Skeletal muscle tissue (tissue), 4 donors: ENCODE measurements around the gene EFNB3. TPM values are rescaled to one million over a fixed set of nuclear protein-coding genes. Genes with fewer than 3 reads are reported as not detected.

ENCODE experiments used
- H3K27ac ChIP-seq: one replicate; pipeline ENCODE4 v1.7.0; 2013; ENCODE audit warnings: mild to moderate bottlenecking, low read depth, low read length, inconsistent platforms
- H3K27me3 ChIP-seq, 3 donors: one replicate each; pipeline ENCODE4 v1.7.0; 2013; ENCODE audit warnings: low read length in 3 of 3; ENCODE audit not compliant: control insufficient read depth in 3 of 3, insufficient read depth in 3 of 3
- H3K36me3 ChIP-seq, 3 donors: one replicate each; pipeline ENCODE4 v1.7.0; 2013; ENCODE audit warnings: low read length in 3 of 3; ENCODE audit not compliant: control insufficient read depth in 3 of 3, insufficient read depth in 3 of 3
- H3K4me1 ChIP-seq, 3 donors: one replicate each; pipeline ENCODE4 v1.7.0; 2013; ENCODE audit warnings: low read length in 3 of 3, mild to moderate bottlenecking in 3 of 3; ENCODE audit not compliant: control insufficient read depth in 3 of 3, insufficient read depth in 3 of 3
- H3K4me3 ChIP-seq, 3 donors: one replicate each; pipeline ENCODE4 v1.7.0; 2013; ENCODE audit warnings: low read length in 3 of 3
- H3K9ac ChIP-seq, 3 donors: one replicate each; pipeline ENCODE4 v1.7.0; 2013; ENCODE audit warnings: low read length in 3 of 3, mild to moderate bottlenecking in 3 of 3, moderate library complexity in 2 of 3, low read depth in 1 of 3
- H3K9me3 ChIP-seq, 3 donors: one replicate each; pipeline ENCODE4 v1.7.0; 2013; ENCODE audit warnings: low read length in 3 of 3; ENCODE audit not compliant: control insufficient read depth in 3 of 3
- total RNA-seq: library from RNA; depleted of rRNA; stranded (reverse); fragments of >200 nt; gene quantifications from one replicate; pipeline ENCODE4 v1.2.3, GENCODE V29; 2014
- donor health status: Osteomylitis.

The EFNB3 gene
- total RNA-seq, 1 donor from 2014 or later = 1.0 TPM

GRCh38 chr17:7742729-7743128 lies 37.7 kb downstream of the EFNB3 start:
- H3K9ac ChIP-seq = no peak overlapping the region
- H3K4me3 ChIP-seq = no peak overlapping the region
- H3K27ac ChIP-seq = no peak overlapping the region
- no peaks in the 10 kb centered on the region for H3K36me3 ChIP-seq
- H3K9me3 ChIP-seq = no peaks in the 10 kb centered on the region
- peaks cover 14 to 21% (median 19%) of the 10 kb centered on the region in 3 donors for H3K27me3 ChIP-seq
- peaks cover 0 to 2% (median 0%) of the 10 kb centered on the region in 3 donors for H3K4me1 ChIP-seq

GRCh38 chr17:7744416-7744815 lies 39.4 kb downstream of the EFNB3 start:
- Histone ChIP-seq H3K4me3 (no peak overlapping the region), H3K36me3 (no peaks in the 10 kb centered on the region), H3K27me3 (peaks cover 12 to 24% (median 14%) of the 10 kb centered on the region in 3 donors), H3K4me1 (peaks cover 0 to 2% (median 0%) of the 10 kb centered on the region in 3 donors), H3K9ac (no peak overlapping the region), H3K9me3 (no peaks in the 10 kb centered on the region), H3K27ac (no peak overlapping the region)

- Histone ChIP-seq H3K27me3 (peaks cover 3 to 12% (median 5%) of the 10 kb centered on the region in 3 donors), H3K9ac (no peak overlapping the region)
These were observed 40.9 kb downstream of the EFNB3 start for GRCh38 chr17:7745748-7746470.

GRCh38 chr17:7747635-7748071 lies 42.7 kb downstream of the EFNB3 start:
- no peak overlapping the region for H3K27ac ChIP-seq
- no peaks in the 10 kb centered on the region for H3K4me1 ChIP-seq
- no peaks in the 10 kb centered on the region for H3K9me3 ChIP-seq
- no peak overlapping the region for H3K9ac ChIP-seq
- no peak overlapping the region for H3K4me3 ChIP-seq
- no peaks in the 10 kb centered on the region for H3K36me3 ChIP-seq
- H3K27me3 ChIP-seq = peaks cover 0 to 7% (median 4%) of the 10 kb centered on the region in 3 donors

More at GRCh38 chr17:7745748-7746470, 40.9 kb downstream of the EFNB3 start:
- Histone ChIP-seq H3K9me3 (no peaks in the 10 kb centered on the region), H3K36me3 (no peaks in the 10 kb centered on the region), H3K4me3 (no peak overlapping the region), H3K27ac (no peak overlapping the region), H3K4me1 (no peaks in the 10 kb centered on the region)

- no peaks in the 10 kb centered on the region for H3K9me3 ChIP-seq
- no peaks in the 10 kb centered on the region for H3K4me1 ChIP-seq
- no peaks in the 10 kb centered on the region for H3K36me3 ChIP-seq
- H3K27me3 ChIP-seq = peaks cover 0 to 8% (median 0%) of the 10 kb centered on the region in 3 donors
- H3K9ac ChIP-seq = no peak overlapping the region
- H3K4me3 ChIP-seq = no peak overlapping the region
- H3K27ac ChIP-seq = no peak overlapping the region
These were observed 43.2 kb downstream of the EFNB3 start for GRCh38 chr17:7748076-7748775.

- H3K27me3 ChIP-seq = peaks cover 0 to 16% (median 0%) of the 10 kb centered on the region in 3 donors
- H3K27ac ChIP-seq = no peak overlapping the region
- H3K4me3 ChIP-seq = no peak overlapping the region
- H3K4me1 ChIP-seq = no peaks in the 10 kb centered on the region
- no peaks in the 10 kb centered on the region for H3K36me3 ChIP-seq
- no peaks in the 10 kb centered on the region for H3K9me3 ChIP-seq
- H3K9ac ChIP-seq = no peak overlapping the region
These were observed 45.4 kb downstream of the EFNB3 start for GRCh38 chr17:7750321-7750821.

- peaks cover 0 to 10% (median 0%) of the 10 kb centered on the region in 3 donors for H3K27me3 ChIP-seq
- no peak overlapping the region for H3K4me3 ChIP-seq
- no peaks in the 10 kb centered on the region for H3K9me3 ChIP-seq
- no peaks in the 10 kb centered on the region for H3K36me3 ChIP-seq
- no peak overlapping the region for H3K9ac ChIP-seq
- no peak overlapping the region for H3K27ac ChIP-seq
- H3K4me1 ChIP-seq = no peaks in the 10 kb centered on the region
These were observed 49.7 kb downstream of the EFNB3 start for GRCh38 chr17:7754656-7755055.

- Histone ChIP-seq H3K9me3 (no peaks in the 10 kb centered on the region), H3K27me3 (peaks cover 0 to 10% (median 0%) of the 10 kb centered on the region in 3 donors), H3K4me3 (no peak overlapping the region), H3K9ac (no peak overlapping the region), H3K4me1 (no peaks in the 10 kb centered on the region), H3K27ac (no peak overlapping the region), H3K36me3 (no peaks in the 10 kb centered on the region)
These were observed 50.3 kb downstream of the EFNB3 start for GRCh38 chr17:7755095-7755890.

- no peak overlapping the region for H3K4me3 ChIP-seq
- peaks cover 0 to 10% (median 0%) of the 10 kb centered on the region in 3 donors for H3K27me3 ChIP-seq
- no peaks in the 10 kb centered on the region for H3K4me1 ChIP-seq
- H3K9me3 ChIP-seq = no peaks in the 10 kb centered on the region
- H3K9ac ChIP-seq = no peak overlapping the region
- no peak overlapping the region for H3K27ac ChIP-seq
- no peaks in the 10 kb centered on the region for H3K36me3 ChIP-seq
These were observed 52.0 kb downstream of the EFNB3 start for GRCh38 chr17:7756968-7757367.
